ENCODE results near the gene LYAR. TPM values are rescaled to one million over a fixed set of nuclear protein-coding genes. Genes with fewer than 3 reads are reported as not detected.

The LYAR gene
- total and polyA plus RNA-seq, 2 of the 13 experiments (the other 11 are each of a cell fraction or from before 2014, with no cell fraction given): 7.8 to 94.2 TPM

- TF ChIP-seq MAFK (conservative IDR thresholded peaks at IDR 0.05 in 1 of 2, IDR thresholded peaks at IDR 0.05 in 1 of 2; ENCODE audit: low read length in 2 of 2) (no peak), TMF1 (CRISPR knock-in tag; IDR thresholded peaks at IDR 0.05; ENCODE audit: low read depth) (no peak), SKIL (CRISPR knock-in tag; IDR thresholded peaks at IDR 0.05; ENCODE audit: borderline replicate concordance) (no peak), KDM6A (CRISPR knock-in tag; IDR thresholded peaks at IDR 0.05; ENCODE audit: low read depth) (no peak), KAT2B (IDR thresholded peaks at IDR 0.05; ENCODE audit: borderline replicate concordance, low read depth, low read length) (peak; percentile 65; the same call in 1 of the 2 replicates), ZNF709 (CRISPR knock-in tag; IDR thresholded peaks at IDR 0.05) (no peak), CEBPB (IDR thresholded peaks at IDR 0.05; ENCODE audit: borderline replicate concordance, low read depth, low read length) (no peak), ZNF782 (CRISPR knock-in tag; IDR thresholded peaks at IDR 0.05; ENCODE audit: borderline replicate concordance) (no peak), SNAPC4 (CRISPR knock-in tag; IDR thresholded peaks at IDR 0.05) (no peak), ZMYM2 (CRISPR knock-in tag; IDR thresholded peaks at IDR 0.05) (peak; percentile 47; the same call in 1 of the 2 replicates), CSRNP1 (CRISPR knock-in tag; IDR thresholded peaks at IDR 0.05) (no peak), CHD2 (IDR thresholded peaks at IDR 0.05; ENCODE audit: low read depth, low read length) (no peak), RAD21 (CRISPR knock-in tag; IDR thresholded peaks at IDR 0.05) (peak; percentile 61), FOXK1 (CRISPR knock-in tag; IDR thresholded peaks at IDR 0.05; ENCODE audit: borderline replicate concordance, low read depth) (no peak), KLF13 (CRISPR knock-in tag; IDR thresholded peaks at IDR 0.05) (no peak), PRDM15 (CRISPR knock-in tag; IDR thresholded peaks at IDR 0.05) (no peak)
These were observed 29.7 kb downstream of the LYAR start (continued) for GRCh38 chr4:4260185-4260751.

Measured in HepG2 (cell line).